ENCODE results near the gene IL1RAPL2.
"Not testable (repeated sequence)": the region's sequence is repeated elsewhere in the genome, so short reads cannot be mapped to it uniquely, and the experiment has no call there.

Gene IL1RAPL2

DNA sequence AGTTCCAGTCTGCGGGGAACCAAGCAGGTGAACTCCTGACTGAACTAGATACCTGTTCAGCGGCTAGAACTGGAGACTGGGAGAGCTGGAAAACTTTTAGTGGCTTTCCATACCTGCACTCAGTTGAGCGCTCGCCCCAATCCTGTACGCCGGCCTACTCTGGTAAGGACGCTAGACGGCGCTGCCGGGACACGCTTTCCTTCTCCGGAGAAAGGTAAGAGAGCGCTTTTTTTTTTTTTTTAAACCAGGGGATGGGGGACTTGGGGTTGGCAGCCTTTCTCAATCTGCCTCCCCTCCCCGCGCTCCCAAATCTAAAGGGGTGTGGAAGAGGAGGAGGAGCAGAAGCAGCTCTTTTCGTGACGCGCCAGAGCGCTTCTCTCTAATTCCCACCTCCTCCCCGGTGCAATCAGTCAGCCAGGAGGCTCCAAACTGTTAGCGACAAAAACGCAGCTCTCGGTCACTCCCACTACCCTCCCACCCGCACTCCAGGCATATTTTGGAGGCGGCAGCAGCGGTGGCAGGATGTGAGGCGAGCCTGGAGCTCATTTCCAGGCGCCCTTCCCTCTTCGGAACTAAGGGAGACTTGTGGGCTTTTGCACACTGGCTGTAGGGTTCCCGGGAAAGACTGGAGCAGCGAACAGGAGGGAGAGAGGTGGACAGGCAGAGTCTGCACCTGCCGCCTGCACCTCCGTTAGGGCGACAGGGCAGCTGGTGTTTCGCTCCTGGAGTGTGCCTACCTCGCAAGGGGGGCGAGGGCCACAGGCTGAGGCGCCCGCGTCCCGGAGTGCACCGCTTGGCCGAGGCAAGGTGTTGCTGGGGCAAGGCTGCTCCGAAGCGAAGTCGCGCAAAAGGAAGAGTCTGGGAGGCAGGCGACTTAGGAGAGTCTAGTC, at the start of gene IL1RAPL2:
Gene IL1RAPL2 (plus strand): TSS at position 409 of the 890 bp plus-strand sequence.
- peak; percentile 8 for DNase-seq (ENCODE audit: low spot score)

DNA sequence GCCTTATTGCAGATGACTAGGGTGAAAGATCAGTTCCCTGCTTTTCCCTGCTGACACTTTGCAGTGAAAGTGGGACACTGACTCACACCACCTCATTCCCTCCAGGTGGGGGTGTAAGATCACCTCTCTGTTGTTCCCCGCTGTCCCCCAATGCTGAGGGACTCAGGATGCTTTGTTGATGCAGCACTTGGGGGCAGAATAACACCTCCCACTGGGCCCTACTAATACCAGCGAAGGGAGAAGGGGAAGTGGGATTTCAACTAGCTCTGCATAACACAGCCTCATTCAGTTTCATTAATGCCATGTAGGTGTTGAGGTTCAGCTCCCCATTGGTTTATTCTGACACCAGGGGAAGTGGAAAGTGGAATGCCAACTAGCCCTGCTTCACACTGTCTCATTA, 43.6 kb upstream of the IL1RAPL2 start:
- no peak for DNase-seq (ENCODE audit: low spot score)

DNA sequence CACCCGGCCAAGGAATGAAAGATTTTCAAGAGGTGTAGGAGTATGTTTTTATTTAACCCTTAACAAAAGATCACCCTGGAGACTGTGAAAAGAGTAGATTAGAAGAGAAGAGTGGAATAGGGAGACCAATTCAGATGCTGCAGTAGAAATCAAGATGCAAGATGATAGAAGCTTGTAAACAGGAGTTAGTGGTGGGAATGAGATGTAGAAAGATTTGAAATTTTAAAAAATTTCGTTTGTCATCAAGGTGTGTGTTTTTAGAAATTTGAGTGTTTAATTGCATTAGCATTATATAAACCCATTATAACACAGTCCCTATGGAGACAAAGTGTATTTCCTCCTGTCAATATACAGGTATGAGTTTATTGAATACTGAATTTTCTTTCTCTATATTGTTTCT, 42.1 kb upstream of the IL1RAPL2 start:
- DNase-seq (ENCODE audit: low spot score): no peak

DNA sequence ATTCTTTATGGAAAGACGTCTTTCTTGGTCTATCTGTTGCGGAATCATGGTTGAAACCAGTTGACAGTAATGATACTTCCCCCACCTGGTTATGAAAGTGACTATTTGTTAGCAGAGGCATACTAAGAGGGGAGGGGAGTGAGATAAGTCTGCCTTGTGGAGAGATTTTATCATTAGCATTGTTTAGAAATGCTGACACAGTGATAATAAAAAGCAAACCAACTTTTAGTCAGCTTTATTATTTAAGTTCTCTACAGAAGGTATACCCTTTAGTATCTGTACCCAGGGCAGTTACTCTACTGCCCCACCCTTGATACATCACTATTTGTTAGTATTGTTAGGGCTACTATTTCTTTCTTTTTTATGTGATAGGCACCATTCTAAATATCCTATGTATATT, 26.9 kb upstream of the IL1RAPL2 start:
- no peak for DNase-seq (ENCODE audit: low spot score)

DNA sequence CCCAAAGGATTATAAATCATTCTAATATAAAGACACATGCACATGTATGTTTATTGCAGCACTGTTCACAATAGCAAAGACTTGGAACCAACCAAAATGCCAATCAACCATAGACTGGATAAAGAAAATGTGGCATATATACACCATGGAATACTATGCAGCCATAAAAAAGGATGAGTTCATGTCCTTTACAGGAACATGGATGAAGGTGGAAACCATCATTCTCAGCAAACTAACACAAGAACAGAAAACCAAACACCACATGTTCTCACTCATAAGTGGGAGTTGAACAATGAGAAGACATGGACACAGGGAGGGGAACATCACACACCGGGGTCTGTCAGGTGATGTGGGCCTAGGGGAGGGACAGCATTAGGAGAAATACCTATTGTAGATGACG, 23.6 kb upstream of the IL1RAPL2 start:
- not testable (repeated sequence) for DNase-seq (ENCODE audit: low spot score)

DNA sequence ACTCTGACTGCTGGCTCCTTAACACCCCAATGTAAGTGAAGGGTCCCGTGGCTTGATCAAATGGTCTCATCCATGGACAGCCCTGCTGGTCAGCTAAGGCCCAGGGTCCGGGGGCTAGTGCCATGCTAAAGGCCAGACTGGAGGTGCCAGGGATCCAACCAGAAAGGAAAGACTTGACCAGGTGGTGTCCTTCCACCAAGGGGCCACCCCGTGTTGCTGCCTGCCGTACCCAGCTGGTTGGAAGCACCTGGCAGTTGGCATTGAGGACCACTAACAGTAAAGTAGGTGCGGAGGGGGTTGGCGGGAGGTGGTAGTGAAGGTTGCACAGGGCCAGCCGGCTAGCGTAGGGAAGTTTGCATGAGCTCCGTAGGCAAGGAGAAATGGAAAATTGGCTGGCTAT, 1.7 kb upstream of the IL1RAPL2 start:
- no peak for DNase-seq (ENCODE audit: low spot score)

DNA sequence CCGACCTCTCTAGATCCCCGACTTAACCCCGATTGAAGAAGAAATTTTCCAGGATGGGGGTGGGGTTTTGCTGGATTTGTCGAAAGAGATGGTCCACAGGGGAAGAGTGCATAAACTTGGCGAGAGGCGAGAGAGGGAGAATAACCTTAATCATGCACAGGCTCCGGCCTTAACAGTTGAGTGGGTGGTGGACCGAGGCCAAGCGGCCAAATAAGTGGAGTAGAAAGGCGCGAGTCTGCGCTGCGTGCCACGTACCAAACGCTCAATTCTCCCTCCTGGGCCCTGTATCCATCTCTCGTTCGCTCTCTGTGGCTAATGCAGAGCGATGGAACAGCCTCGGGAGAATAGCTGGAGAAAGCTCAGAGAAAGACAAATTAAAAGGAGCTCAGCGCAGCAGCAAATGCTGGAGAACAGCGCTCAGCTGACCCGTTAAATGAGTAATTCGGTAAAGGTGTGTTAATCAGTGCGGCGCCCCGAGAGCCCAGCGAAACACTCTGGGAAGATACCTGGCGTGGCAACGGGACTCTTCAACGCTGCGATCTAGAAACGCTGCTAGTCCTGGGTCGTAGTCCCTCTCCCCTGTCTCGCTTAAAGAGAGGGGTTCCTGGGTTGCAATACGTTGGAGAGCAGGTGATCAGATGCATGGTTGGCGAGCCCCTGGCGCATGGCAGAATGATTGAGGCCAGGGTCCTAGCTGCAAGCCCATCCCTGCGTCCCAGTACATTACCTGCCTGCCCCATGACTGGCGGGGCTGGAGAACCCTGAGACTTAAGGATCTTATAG, 887 bp upstream of the IL1RAPL2 start:
- no peak for DNase-seq (ENCODE audit: low spot score)

DNA sequence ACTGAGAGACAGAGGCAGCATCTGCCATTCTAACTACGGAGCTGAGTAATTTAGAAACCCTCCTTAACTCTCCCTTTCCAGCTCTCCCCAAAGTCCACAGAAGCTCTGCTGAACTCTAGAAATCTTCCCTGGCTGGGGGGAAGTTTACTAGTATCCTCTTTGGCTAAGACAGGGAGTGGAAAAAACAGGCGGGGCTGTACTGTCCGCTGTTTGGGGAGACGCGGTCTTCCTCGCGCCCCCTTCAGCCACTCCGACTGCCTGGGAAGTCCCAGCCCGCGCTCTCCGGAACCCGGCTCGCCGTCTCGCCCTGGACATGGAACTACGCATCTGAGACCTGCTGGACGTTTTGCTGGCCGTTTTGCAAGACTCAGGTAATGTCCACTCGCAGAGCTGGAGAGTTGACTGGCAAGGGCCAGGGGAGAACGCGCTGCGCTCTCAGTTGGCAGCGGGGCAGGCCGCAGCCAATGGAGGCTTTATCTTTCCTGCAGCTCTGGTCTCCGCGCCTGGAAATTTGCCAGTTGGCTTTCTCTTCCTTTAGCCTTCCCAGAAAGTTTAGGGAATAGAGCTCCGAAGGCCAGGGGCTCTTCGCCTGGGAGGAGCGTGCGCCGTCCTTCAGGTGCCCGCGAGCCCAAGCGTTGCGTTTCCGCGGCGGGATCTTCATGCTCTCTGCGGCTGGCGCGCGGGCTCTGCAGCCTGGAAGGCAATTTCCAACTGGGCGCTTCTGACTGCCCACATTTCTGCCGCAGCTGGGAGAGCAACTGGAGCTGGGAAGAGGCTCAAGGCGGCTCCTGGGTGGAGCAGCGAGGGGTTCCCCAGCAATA, 892 bp downstream of the IL1RAPL2 start:
- no peak for DNase-seq (ENCODE audit: low spot score)

DNA sequence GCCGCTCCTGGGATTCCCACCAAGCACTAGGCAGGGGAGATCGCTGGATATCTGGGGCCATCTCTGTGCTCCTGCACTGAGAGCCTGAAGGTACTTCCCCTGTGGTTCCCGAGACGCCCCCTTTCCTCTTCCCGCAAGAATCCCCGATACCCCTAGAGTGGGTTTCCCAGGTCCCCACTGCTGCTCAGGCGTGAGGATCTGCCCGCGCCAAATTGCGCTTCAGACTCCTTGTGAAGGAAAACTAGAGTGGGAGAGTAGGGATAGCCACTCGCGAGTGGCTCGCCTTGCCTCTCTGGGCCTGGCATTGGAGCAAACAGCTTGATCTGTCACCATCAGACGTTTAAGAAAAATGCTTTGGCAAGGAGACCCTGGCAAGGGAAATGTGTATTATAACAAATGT, 1.5 kb downstream of the IL1RAPL2 start:
- DNase-seq (ENCODE audit: low spot score): no peak

DNA sequence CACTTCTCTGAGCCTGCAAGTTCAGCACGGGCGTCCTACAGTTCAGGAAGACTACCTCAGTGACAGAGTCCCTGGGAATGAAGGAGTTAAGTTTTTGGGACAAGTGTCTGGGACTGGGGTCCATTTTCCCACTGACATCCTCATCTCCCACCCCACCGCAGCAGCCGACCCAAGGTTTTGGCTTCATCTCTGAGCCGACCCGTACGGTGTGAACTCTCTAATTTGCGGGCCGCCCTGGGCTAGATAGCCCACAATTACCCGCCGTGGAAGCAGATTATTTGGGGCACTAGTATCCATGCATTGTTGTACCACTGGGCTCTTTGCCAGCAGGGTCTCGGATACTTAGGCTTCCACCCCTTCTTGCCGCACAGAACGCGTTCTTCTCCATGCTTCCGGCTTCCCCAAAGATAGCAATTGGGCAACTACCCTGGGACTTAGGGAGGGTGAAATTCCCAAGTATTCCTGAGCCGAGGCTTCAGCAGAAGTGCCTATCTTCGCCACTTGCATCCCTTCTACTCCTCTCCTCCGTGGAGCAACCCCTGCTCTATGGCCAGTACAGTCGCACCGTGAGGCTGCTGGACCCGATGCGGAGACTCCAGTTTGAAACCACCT, 2.4 kb downstream of the IL1RAPL2 start:
- DNase-seq (ENCODE audit: low spot score): no peak

DNA sequence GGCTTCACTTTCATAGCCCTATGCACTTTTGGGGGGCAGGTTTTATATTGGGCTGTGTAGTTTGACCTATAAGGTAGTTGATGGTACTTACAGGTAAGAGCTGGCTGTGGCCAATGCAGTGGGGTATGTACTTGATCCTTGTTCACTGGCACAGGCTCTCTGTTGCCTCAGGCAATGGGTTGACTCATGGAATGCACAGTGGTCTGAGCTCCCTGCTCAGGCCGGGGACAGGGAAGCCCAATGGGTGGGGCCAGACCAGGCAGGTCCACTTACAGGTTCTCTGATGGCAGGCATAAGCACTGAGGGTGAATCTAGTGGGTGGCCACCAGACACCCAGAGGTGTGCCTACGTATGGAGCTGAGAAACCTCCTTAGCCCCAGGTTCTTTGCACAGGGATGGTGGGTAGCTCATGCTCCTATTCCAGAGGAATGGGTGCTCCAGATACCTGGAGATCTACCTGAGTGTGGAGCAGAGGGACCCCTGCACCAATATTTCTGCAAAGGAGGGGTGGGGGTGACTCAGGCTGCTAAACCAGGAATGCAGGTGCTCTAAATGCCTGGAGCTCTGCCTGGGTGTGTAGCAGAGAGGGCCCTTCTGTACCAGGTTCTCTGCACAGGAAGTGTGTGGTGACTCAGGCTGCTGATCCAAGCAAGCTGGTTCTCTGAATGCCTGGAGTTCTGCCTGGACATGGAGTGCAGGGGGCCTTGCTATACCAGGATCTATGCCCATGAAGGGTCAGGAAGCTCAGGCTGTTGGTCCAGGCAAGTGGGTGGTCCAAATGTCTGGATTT, 52.3 kb downstream of the IL1RAPL2 start:
- no peak for DNase-seq (ENCODE audit: low spot score)

DNA sequence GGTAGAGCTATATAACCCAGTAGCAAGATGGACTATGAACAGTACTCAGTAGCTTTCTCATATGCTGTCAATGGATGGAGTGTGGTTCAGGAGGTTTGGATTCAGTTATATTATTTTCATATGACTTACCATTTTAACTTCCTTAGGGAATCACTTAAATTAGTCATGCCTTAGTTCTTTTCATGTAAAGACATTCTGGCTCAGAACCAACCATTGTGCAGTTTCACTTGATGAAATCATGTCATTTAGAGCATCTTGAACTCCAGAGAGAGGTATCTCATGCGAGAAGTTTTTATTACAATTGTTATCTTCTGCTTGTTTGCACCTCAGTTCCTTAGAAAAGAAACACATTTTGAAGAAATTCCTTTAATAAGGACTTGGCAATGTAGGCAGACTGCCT, 55.8 kb downstream of the IL1RAPL2 start:
- DNase-seq (ENCODE audit: low spot score): no peak

DNA sequence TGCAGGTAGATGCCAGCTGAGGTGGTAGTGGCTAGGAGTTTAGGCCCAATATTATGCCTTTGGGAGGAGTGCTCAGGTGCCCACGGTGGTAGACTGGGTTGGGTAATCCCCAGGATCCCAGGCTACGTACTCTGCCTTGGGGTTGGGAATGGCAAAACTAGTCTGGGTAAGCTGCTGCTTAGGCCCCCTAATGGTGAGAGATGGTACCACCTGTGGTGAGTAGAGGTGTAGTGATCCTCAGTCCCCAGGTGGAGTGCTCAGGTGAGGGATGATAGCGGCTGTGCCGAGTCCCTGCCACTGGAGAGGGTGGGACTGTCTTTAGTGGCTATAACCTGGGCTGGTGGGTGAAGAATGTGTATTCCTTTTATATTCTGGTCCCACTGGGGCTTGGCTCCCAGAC, 75.2 kb downstream of the IL1RAPL2 start:
- no peak for DNase-seq (ENCODE audit: low spot score)

DNA sequence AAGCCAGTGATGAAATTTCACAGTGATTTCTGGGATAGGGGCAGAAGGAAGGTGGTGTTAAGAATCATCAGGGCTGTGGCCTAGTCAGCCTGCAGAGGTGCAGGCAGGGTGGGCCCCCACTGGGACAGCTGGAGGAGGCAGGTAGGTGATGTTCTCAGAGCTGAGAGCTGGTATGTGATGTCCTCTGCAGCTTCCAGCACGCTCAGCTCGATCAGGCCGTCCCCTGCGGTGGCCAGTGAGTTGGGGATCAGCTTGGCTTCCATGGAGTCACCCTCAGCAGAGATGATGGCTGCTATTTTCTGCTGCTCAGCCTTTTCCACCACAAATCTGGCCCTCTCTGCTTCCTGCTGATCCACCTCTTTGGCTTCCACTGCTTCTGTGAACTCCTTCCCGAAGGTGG, 81.1 kb downstream of the IL1RAPL2 start:
- no peak for DNase-seq (ENCODE audit: low spot score)

DNA sequence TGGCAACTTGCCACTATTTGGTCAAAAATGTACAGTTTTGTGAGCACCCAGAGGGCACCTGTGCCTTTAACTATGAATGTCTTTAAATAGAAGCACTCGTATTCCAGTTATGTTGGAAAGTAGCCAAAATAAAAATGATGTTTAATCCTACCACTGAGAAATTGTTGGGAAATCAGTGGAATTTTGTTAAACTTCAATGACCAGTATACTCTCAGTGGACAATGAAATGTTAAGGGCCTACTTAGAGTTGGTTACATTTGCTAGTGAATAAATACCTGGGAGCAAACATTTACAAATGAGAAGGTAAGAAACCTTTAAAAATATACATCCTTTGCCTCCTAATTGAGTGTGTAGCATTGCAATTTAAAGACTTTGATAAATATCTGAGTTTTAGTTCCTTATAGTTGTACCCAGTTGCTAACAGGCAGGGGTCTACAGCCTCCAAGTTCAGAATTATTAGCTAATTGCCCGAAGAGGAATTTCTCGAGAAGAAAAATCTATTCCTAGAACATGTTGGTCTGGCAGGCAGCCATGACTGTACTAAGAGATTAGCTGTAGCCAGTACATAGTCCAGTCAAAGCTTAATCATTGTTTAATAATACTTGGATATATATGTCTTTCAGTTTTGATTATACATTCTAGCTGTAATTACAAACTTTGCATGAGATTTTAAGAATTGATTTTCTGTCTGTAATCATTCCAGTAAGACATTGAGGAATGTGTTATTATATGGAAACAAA, 93.2 kb downstream of the IL1RAPL2 start:
- DNase-seq (ENCODE audit: low spot score): no peak

DNA sequence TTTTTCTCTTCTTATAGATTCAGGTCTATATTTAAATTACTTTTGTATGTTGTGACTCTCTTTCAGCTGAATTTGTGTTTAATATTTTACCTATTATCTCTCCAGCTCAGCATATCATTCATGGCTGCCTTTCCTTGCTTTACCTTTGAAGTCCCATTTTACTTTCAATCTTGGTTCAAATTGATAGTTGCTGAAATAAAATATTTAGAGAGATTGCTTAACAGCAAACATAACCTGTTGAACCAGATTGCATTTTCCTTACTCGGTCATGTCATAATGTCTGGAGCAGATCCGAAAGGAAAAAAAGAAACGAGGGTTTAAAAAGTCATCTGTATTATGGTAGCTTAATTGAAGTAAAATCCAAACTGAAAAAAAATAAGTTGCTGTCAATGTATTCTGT, 94.1 kb downstream of the IL1RAPL2 start:
- DNase-seq (ENCODE audit: low spot score): no peak

DNA sequence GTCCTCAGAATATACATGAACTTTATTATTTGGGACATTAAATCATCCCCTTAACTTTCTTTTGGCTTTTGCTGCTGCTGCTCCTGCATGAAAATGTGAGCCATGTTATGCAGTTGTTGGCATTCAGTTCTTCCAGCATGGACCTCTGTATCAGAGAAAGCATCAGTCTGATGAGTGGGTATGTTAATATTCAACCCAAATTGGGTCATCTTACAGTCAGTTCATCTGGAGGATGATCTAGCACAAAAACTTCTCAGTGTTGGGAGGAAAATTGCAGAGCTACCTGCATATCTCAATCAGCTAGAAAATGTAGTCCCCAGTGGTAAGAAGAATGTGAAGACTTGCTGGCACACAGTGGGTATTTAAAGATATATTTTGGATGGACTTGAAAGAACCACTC, 96.7 kb downstream of the IL1RAPL2 start:
- DNase-seq (ENCODE audit: low spot score): no peak

DNA sequence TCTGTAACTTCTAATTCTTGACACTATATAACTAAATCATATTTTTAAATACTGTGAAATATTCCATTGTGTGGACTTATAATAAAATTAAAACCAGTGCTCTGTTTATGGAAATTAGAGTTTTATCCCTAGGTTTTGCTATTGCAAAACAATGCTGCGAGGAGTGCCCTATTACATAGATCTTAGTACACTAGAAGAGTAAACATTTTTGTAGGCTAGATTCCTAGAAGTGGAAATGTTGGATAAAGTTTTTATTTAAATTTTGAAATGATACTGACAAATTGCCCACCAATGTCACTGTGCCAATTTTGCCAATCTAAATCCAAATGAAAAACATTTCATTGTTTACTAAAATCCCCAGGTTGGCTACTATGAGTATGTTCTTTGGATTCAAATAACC, 99.7 kb downstream of the IL1RAPL2 start:
- DNase-seq (ENCODE audit: low spot score): no peak

DNA sequence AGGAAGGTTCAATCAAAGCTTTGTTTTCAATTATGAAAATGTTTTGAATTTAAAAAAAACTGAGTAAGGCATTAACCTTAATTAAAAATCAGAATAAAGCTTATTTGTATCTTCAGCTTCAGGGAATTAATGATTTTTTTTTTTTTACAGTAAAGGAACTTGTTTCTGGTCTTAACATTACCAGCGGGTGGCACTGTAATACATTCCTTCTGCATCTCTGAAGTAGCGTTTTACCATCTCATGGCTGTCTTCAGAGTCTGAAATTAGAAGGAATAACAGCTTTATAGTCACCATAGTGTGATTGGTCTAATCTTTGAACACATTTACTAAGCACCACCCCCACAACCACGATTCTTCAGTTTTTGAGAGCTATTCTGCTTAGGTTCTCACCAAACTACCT, 102.6 kb downstream of the IL1RAPL2 start:
- no peak for DNase-seq (ENCODE audit: low spot score)

DNA sequence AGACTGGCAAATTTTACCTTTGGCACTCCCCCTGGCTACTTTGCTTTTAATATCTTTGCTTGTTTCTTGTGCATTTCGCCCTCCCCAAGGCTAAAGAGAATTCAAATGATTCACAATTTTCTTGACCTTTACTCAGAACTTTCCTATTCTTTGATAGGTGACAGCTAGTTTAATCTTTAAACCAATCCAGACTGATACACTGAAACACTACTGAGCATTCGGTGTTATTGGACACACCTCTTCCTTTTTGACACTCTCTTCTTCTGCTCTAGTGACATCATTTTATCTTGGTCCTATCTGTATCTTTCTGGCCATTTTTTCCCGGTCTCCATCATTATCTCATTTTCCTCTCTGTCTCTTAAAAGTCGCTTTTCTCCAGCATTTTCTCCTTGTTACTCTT, 103.1 kb downstream of the IL1RAPL2 start:
- DNase-seq (ENCODE audit: low spot score): no peak

DNA sequence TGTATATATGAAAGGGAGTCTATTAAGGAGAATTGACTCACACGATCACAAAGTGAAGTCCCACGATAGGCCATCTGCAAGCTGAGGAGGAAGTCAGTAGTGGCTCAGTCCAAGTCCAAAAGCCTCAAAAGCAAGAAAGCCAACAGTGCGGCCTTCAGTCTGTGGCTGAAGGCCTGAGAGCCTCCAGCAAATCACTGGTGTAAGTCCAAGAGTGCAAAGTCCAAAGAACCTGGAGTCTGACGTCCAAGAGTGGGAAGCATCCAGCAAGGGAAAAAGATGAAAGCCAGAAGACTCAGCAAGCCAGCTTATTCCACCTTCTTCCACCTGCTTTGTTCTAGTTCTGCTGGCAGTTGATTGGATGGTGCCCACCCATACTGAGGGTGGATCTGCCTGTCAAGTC, 104.1 kb downstream of the IL1RAPL2 start:
- DNase-seq (ENCODE audit: low spot score): no peak
